ENCODE results near the gene ADAM12.

- TF ChIP-seq CTCF (IDR thresholded peaks at IDR 0.05) (no peak), POLR2A (IDR thresholded peaks at IDR 0.05) (no peak)
Measured at GRCh38 chr10:126337251-126337810, 50.9 kb downstream of the ADAM12 start.

Data from uterus (tissue), 2 donors.